ENCODE data around the gene SLC25A43.

DNA sequence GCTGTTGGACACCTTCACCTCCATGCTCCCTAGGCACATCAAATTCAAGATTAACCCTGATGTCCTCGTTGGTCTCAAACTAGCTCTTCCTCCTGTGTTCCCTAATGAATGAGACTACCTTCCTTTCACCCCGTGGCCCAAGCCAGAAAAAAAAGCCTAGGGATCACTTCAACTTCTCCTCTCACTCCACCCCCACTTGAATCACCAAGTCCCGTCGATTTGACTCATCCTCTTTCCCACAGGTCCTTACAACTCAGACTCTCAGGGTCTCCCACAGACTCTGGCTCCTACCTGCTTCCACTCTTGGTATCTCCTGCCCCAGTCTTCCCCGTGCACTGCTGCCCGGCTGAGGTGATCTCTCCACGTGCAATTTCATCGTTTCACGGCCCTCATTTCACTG lies 8.5 kb downstream of the SLC25A43 start:
- TF ChIP-seq POLR2AphosphoS5 (IDR thresholded peaks at IDR 0.05; ENCODE audit: low read depth, low read length): no peak
- TF ChIP-seq, protein P1, sequence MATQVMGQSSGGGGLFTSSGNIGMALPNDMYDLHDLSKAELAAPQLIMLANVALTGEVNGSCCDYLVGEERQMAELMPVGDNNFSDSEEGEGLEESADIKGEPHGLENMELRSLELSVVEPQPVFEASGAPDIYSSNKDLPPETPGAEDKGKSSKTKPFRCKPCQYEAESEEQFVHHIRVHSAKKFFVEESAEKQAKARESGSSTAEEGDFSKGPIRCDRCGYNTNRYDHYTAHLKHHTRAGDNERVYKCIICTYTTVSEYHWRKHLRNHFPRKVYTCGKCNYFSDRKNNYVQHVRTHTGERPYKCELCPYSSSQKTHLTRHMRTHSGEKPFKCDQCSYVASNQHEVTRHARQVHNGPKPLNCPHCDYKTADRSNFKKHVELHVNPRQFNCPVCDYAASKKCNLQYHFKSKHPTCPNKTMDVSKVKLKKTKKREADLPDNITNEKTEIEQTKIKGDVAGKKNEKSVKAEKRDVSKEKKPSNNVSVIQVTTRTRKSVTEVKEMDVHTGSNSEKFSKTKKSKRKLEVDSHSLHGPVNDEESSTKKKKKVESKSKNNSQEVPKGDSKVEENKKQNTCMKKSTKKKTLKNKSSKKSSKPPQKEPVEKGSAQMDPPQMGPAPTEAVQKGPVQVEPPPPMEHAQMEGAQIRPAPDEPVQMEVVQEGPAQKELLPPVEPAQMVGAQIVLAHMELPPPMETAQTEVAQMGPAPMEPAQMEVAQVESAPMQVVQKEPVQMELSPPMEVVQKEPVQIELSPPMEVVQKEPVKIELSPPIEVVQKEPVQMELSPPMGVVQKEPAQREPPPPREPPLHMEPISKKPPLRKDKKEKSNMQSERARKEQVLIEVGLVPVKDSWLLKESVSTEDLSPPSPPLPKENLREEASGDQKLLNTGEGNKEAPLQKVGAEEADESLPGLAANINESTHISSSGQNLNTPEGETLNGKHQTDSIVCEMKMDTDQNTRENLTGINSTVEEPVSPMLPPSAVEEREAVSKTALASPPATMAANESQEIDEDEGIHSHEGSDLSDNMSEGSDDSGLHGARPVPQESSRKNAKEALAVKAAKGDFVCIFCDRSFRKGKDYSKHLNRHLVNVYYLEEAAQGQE (IDR thresholded peaks at IDR 0.05; ENCODE audit: insufficient read depth in 1 of 2, low read depth in 2 of 2, low read length in 2 of 2): no peak
- TF ChIP-seq TAF1 (IDR thresholded peaks at IDR 0.05; ENCODE audit: borderline replicate concordance, insufficient read depth, low read length): no peak
- TF ChIP-seq SIN3A (IDR thresholded peaks at IDR 0.05; ENCODE audit: borderline replicate concordance, insufficient read depth, low read length): no peak
- no peak for TF ChIP-seq FOXP2 (optimal IDR thresholded peaks at IDR 0.05; ENCODE audit: borderline replicate concordance, extremely low read depth, extremely low read length, insufficient read depth)
